Prostate gland (tissue), 2 donors: ENCODE data around the gene CD27. TPM values are rescaled to one million over a fixed set of nuclear protein-coding genes. Genes with fewer than 3 reads are reported as not detected.

Source experiments
- DNase-seq: peaks from one replicate; pipeline ENCODE4 v3.0.0-alpha.2; 2019; ENCODE audit warnings: low spot score
- H3K27ac ChIP-seq, 2 donors: fragments of 200-600 bp; sonication (generic); 2 replicates each; pipeline ENCODE4 v1.5.1; 2017 to 2019
- H3K27me3 ChIP-seq: fragments of 200-600 bp; sonication (generic); replicated peaks from 2 replicates; pipeline ENCODE4 v1.5.1; 2019; ENCODE audit not compliant: insufficient read depth
- H3K36me3 ChIP-seq, 2 donors: fragments of 200-600 bp; sonication (generic); 1 replicate in 1 of 2; 2 replicates in 1 of 2; pipeline versions ENCODE4 v1.5.1 to v1.8.1; 2017 to 2019
- H3K4me1 ChIP-seq: fragments of 200-600 bp; sonication (generic); replicated peaks from 2 replicates; pipeline ENCODE4 v1.5.1; 2019
- H3K4me3 ChIP-seq, 2 donors: fragments of 200-600 bp; sonication (generic); 2 replicates each; pipeline ENCODE4 v1.5.1; 2017 to 2019
- H3K9me3 ChIP-seq: fragments of 200-600 bp; sonication (generic); 2 replicates; pipeline ENCODE4 v1.5.1; 2017
- POLR2A ChIP-seq: fragments of 450-650 bp; IDR thresholded peaks from one replicate; pipeline ENCODE4 v1.6.1; 2016; ENCODE audit warnings: antibody characterized with exemption, mild to moderate bottlenecking
- POLR2AphosphoS5 ChIP-seq: sonication (generic); formaldehyde crosslinking; IDR thresholded peaks from one replicate; pipeline ENCODE4 v1.6.1; 2017; ENCODE audit warnings: antibody characterized with exemption
- WGBS: methylation state at CpG from one replicate; pipeline ENCODE4 v1.1.5; 2018; 5-methylcytosine and 5-hydroxymethylcytosine counted together
- intact Hi-C: fragments of 100-400 bp; cut with DNase I; formaldehyde crosslinking; loops from one replicate; pipeline ENCODE4 v1.14.2; 2022
- total RNA-seq, 2 donors: library from RNA; depleted of rRNA; stranded (reverse); fragments of >200 nt; gene quantifications; one replicate each; pipeline ENCODE4 v1.1.0, GENCODE V29; 2016
- TF ChIP-seq, protein P1 (sequence below), 4 experiments: fragments of 200-600 bp in 2 of 4; fragments of 450-650 bp in 2 of 4; sonication (generic) in 2 of 4; IDR thresholded peaks; 1 replicate in 3 of 4; 2 replicates in 1 of 4; pipeline ENCODE4 v1.5.1; 2016 to 2019; ENCODE audit warnings: antibody characterized with exemption in 4 of 4, mild to moderate bottlenecking in 2 of 4, moderate library complexity in 2 of 4

Gene CD27
- total RNA-seq, 2 donors from 2014 or later: 1.5 to 2.5 TPM

GRCh38 chr12:6440391-6440790, 4.4 kb upstream of the CD27 start:
- Histone ChIP-seq H3K4me1 (no peaks in the 10 kb centered on the region), H3K9me3 (no peaks in the 10 kb centered on the region), H3K27ac (no peak overlapping the region), H3K36me3 (no peaks in the 10 kb centered on the region), H3K27me3 (no peaks in the 10 kb centered on the region), H3K4me3 (no peak overlapping the region)
- no peak for DNase-seq
- TF ChIP-seq POLR2A (no peak), POLR2AphosphoS5 (no peak)
- TF ChIP-seq, protein P1, sequence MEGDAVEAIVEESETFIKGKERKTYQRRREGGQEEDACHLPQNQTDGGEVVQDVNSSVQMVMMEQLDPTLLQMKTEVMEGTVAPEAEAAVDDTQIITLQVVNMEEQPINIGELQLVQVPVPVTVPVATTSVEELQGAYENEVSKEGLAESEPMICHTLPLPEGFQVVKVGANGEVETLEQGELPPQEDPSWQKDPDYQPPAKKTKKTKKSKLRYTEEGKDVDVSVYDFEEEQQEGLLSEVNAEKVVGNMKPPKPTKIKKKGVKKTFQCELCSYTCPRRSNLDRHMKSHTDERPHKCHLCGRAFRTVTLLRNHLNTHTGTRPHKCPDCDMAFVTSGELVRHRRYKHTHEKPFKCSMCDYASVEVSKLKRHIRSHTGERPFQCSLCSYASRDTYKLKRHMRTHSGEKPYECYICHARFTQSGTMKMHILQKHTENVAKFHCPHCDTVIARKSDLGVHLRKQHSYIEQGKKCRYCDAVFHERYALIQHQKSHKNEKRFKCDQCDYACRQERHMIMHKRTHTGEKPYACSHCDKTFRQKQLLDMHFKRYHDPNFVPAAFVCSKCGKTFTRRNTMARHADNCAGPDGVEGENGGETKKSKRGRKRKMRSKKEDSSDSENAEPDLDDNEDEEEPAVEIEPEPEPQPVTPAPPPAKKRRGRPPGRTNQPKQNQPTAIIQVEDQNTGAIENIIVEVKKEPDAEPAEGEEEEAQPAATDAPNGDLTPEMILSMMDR (IDR thresholded peaks at IDR 0.05): no peak
- 39% methylated on average over 1 of the region's 1 CpG for WGBS
- intact Hi-C loops: no loop called here

- 79% methylated on average over 9 of the region's 9 CpGs for WGBS
- Histone ChIP-seq H3K4me1 (no peaks in the 10 kb centered on the region), H3K9me3 (no peaks in the 10 kb centered on the region), H3K27ac (no peak overlapping the region), H3K27me3 (no peaks in the 10 kb centered on the region), H3K4me3 (no peak overlapping the region), H3K36me3 (no peaks in the 10 kb centered on the region)
- DNase-seq: no peak
- TF ChIP-seq POLR2A (no peak), POLR2AphosphoS5 (no peak)
- TF ChIP-seq, protein P1 (IDR thresholded peaks at IDR 0.05): no peak
- intact Hi-C loops: no loop called here
Observed at GRCh38 chr12:6442836-6443235, 1.9 kb upstream of the CD27 start.

DNA sequence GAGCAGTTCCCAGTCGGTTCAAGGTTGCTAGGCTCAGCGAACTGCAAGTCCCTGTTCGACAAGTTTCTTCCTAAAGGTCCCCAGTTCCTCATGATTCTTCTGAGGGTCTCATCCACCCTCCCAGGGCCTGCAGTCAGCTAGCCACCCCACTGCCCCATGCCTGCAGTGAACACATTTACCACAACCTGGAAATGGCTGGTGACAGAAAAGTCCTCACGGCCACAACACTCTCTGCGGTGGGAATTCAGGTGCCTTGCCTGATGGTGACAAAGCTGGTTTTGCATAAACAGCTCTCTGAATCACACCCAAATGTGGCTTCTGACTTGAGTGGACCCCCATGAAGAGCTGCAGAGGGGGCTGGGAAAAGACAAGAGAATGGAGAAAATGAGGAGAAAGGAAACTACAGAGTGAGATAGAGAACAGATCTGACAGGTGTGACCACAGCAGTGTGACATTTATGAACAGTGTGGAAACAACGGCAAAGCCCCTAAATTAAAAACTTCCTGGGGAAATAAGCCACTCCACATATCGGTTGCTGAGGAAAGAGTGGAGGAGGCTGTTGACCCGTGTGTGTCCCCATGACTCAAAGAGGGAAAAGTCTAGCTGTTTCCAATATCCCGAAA, 1.3 kb upstream of the CD27 start:
- intact Hi-C loops: no loop called here
- DNase-seq: no peak
- no peaks in the 10 kb centered on the region for H3K36me3 ChIP-seq

GRCh38 chr12:6444031-6444430, 724 bp upstream of the CD27 start:
- no peaks in the 10 kb centered on the region for H3K27me3 ChIP-seq
- 82% methylated on average over 4 of the region's 4 CpGs for WGBS
- intact Hi-C loops: no loop called here

More for the DNA sequence above, 1.3 kb upstream of the CD27 start:
- WGBS: 61% methylated on average over 8 of the region's 9 CpGs
- Histone ChIP-seq H3K27ac (no peak overlapping the region), H3K27me3 (no peaks in the 10 kb centered on the region), H3K4me1 (no peaks in the 10 kb centered on the region), H3K4me3 (no peak overlapping the region), H3K9me3 (no peaks in the 10 kb centered on the region)
- TF ChIP-seq, protein P1 (IDR thresholded peaks at IDR 0.05): no peak
- TF ChIP-seq POLR2AphosphoS5 (no peak), POLR2A (no peak)

More at GRCh38 chr12:6444031-6444430, 724 bp upstream of the CD27 start:
- H3K9me3 ChIP-seq: no peaks in the 10 kb centered on the region
- H3K4me1 ChIP-seq: no peaks in the 10 kb centered on the region
- no peaks in the 10 kb centered on the region for H3K36me3 ChIP-seq
- H3K4me3 ChIP-seq: no peak overlapping the region
- no peak for DNase-seq
- TF ChIP-seq, protein P1 (IDR thresholded peaks at IDR 0.05): no peak
- no peak for TF ChIP-seq POLR2AphosphoS5
- TF ChIP-seq POLR2A: no peak
- no peak overlapping the region for H3K27ac ChIP-seq
